Activated gamma-delta T cell treated with Interleukin-2 at 50 U/mL for 16 hours (primary cell): ENCODE results near the gene WDCP.
"Not testable (repeated sequence)": the region's sequence is repeated elsewhere in the genome, so short reads cannot be mapped to it uniquely, and the experiment has no call there.

Experiments
- DNase-seq: peaks from one replicate; pipeline ENCODE4 v3.0.0-alpha.2; 2020

The WDCP gene

GRCh38 chr2:24021122-24021998, 25.8 kb downstream of the WDCP start:
- no peak for DNase-seq

- no peak for DNase-seq
These were observed 26.9 kb downstream of the WDCP start for GRCh38 chr2:24020244-24020643.

- DNase-seq: no peak
These were observed 27.5 kb downstream of the WDCP start for GRCh38 chr2:24019729-24020128.

DNA sequence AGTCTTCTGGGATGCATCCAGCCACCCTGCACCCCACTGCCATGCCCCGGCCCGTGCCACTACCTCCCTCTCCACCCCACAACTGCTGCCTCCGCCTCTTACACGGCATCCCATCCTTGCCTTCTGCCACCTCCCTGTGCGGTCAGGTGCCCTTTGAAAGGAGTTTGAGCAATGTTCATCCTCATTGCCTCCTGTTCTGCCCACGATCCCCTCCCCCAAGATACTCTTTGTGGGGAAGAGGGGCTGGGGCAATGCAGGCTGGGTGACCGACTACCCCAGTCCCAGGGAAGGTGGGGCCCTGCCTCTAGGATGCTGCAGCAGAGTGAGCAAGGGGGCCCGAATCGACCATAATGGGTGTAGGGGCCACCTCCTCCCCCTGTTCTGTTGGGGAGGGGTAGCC, 28.9 kb downstream of the WDCP start:
- no peak for DNase-seq

DNA sequence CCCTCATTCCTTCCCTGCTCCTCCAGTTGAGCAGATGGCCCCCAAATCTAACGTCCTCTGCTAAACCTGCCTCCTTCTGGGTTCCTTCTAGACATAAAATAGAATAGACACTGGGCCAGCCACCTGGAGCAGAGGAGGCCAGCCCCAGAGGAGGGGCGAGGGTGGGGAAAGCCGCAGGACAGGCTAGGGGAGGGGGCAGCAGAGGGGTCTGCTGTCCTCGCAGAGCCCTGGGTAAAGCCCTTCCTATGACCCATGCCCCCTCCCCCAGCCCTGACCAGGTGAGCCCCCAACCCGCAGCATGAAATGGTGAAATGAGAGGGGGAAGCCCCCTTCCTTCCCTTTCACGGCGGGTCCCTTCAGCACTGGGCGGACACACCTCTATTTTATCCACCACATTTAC, 29.5 kb downstream of the WDCP start:
- no peak for DNase-seq

GRCh38 chr2:24016853-24017703, 30.1 kb downstream of the WDCP start:
- no peak for DNase-seq

DNA sequence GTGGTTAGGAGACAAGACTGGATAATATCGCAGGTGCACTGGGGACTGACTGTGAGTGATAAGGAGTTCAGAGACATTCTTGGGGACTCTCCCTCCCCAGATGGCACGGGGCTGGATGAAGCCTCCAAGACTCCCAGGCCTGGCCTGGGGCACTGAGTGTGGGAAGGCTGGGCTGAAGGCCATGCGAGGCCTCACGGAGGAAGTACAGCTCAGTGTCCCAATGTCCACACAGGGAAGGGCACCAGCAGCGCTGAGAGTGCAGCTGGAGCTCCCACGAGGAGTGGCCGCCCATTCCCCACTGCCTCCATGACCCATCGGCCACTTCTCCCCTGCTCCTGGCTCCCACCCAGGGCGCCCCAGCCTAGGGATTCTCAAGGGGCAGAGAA, 30.8 kb downstream of the WDCP start:
- no peak for DNase-seq

- DNase-seq: no peak
These were observed 31.4 kb downstream of the WDCP start for GRCh38 chr2:24015562-24016375.

DNA sequence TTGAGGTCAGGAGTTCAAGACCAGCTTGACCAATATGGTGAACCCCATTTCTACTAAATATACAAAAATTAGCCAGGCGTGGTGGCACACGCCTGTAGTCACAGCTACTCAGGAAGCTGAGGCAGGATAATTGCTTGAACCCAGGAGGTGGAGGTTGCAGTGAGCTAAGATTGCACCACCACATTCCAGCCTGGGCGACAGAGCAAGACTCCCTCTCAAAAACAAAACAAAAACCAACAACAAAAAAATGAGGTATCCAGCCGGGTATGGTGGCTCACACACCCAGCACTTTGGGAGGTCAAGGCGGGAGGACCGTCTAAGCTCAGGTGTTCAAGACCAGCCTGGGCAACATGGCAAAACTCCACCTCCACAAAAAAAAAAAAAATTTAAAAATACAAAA, 32.3 kb downstream of the WDCP start:
- DNase-seq: not testable (repeated sequence)

- no peak for DNase-seq
These were observed 34.5 kb downstream of the WDCP start for GRCh38 chr2:24012521-24013188.

DNA sequence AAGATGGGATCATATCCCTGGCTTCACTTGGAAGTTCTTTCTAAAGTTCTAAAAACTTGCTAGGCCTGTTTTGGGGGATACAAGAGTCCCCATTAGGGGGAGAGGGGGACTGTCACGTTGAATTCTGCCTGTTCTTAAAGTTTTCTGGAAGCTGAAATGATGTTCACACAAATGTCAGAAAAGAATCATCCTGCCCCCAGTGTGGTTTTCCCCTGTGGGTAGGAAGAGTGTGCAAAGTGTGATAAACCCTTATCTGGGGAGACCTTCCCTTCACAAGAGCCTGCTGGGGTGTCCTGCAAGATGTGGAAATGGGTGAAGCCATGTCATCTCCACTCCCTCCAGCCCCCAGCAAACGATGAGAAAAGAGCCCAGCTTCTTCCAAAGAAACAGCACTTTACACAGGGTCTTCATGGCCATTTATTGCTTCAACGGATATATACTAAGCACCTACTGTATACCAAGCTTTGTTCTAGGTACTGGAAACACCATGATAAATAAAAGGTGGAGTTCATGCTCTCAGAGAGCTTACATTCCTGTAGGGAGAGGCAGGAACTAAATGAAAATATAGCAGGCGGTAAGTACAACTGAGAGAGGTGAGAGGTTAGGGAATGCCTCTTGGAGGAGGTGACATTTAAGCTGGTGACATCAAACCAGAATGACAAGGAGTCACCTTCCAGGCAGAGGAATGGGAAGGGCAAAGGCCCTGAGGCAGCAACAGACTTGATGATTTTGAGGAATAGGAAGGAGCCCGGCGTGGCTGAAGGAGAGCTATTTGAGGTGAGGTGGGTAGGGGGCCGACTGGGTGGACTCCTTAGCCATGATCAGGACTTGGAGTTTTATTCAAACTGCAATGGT, 35.7 kb downstream of the WDCP start:
- DNase-seq: no peak

GRCh38 chr2:24010477-24011249, 36.5 kb downstream of the WDCP start:
- no peak for DNase-seq

DNA sequence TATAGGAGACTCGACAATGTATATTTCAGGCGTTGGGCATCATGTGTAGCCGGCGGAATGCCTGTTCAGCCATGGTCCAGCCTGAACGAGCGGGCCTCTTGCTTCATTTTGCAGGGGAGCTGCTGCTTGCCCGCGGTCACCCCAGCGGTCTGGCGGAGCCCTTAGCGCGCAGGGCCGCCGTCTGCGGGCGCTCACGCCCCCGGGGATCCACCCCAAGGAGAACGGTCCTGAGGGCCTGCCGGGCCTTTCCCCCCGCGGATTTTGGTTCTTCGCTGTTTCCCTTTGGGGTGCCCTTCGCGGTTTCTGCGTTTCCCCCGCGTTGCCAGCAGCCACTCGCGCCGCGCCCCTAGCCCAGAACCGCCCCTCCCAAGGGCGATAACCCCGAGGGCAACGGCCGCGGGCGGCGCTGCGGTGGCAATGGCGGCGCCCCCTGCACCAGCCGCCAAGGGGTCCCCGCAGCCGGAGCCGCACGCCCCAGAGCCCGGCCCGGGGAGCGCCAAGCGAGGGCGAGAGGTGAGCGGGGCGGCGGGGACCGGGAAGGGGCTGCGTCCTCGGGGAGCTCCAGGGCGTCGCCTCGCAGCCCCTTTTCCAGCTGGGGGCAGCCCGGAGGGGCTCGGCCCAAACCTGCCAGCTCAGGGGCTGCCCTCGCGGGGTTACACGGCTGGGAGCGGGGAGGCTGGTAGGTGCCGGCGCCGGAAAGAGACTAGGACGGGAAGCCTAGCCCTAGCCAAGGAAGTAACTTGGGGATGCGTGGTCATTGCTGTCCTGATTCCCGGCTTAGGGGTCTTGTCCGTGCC, 37.3 kb downstream of the WDCP start, which contains the start of gene MFSD2B:
TSS of gene MFSD2B (plus strand) at position 406 of the 797 bp plus-strand sequence. CDS start at position 418, 12 bp downstream.
- no peak for DNase-seq

- no peak for DNase-seq
These were observed 37.9 kb downstream of the WDCP start for GRCh38 chr2:24009367-24009679.

DNA sequence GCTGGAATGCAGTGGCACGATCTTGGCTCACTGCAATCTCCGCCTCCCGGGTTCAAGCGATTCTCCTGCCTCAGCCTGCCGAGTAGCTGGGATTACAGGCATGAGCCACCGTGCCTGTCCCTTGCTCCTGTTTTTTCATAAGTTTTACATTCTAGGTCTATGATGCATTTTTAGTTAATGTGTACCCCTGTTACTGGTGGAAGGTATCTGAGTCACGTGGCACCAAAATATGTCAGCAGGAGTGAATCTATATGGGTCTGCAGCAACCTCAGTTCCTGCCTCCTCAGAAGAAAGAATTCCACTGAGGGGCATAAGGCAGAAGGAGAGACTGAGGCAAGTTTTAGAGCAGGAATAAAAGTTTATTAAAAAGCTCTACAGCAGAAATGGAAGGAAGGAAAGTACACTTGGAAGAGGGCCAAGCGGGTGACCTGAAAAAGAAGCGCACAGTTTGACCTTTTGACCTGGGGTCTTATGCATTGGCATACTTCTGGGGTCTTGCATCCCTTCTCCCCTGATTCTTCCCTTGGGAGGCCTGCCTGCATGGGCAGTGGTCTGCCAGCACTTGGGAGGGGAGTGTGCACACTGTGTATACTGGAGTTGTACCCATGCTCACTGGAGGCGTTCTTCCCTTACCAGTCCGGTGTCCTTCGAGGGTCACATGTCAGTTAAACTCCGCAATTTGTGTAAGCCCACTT, 38.4 kb downstream of the WDCP start:
- DNase-seq: no peak

GRCh38 chr2:24007693-24008092, 39.5 kb downstream of the WDCP start:
- no peak for DNase-seq

- DNase-seq: no peak
These were observed 52.6 kb downstream of the WDCP start for GRCh38 chr2:23994567-23994966.

DNA sequence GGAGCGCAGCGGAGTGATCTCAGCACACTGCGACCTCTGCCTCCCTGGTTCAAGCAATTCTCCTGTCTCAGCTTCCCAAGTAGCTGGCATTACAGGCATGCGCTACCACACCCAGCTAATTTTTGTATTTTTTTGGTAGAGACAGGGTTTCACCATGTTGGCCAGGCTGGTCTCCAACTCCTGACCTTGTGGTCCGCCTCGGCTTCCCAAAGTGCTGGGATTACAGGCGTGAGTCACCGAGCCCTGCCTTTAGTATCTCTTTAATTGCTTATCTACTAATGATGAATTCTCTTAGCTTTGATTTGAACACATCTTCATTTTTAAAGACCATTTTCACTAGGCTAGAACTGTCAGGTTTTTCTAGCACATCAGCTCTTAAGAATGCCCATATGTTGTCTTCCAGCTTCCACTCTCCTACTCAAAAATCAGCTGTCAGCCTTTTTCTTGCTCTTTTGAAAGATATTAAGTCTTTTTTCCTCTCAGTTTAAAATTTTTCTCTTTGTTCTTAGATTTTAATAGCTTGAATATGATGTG, 53.4 kb downstream of the WDCP start:
- no peak for DNase-seq

GRCh38 chr2:23992931-23993330, 54.3 kb downstream of the WDCP start:
- no peak for DNase-seq
